Measurements from ENCODE around the gene CACNG3.

CACNG3 gene

DNA sequence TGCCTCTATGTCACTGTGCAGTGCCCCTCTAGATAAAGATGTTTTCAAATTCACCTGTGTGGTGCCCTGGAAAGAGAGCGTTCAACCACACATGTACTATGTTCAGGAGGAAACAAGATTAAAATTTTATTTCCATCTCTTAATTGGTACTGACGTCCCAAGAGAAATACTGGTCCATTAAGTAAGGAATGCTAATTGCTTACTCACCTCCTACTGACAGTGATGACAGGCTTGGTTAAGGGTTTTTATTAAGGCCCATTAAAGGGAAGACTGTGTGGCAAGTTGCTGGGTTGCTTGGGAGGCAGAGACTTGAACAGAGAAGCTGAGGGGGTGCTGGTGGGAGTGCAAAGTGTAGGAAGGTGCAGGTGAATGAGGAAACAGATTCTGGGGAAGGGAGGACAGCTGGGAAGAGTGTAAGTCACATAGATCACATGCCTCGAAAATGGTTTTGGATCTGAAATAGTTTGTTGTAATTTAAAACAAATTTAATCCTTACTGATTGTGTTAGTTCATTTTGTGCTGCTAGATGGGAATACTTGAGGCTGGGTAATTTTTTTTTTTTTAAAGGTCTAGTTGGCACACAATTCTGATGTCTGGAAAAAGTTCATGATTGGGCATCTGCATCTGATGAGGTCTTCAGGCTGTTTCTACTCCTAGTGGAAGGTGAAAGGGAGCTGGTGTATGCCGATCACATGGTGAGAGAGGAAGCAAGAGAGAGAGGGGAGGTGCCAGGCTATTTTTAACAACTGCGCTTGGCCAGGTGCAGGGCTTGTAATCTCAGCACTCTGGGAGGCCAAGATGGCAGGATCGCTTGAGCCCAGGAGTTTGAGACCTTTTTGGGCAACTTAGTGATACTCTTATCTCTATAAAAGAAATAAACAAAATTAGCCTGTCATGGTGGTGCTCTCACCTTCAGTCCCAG is 140.5 kb downstream of the CACNG3 start:
- DNase-seq (ENCODE audit: low spot score): no peak

GRCh38 chr16:24409045-24409444 is 152.9 kb downstream of the CACNG3 start:
- DNase-seq (ENCODE audit: low spot score): no peak

All from AG20443 (cell line).